Suppressor macrophage (primary cell): ENCODE measurements around the gene KANK4.

Source experiments
- DNase-seq, 4 experiments: peaks; one replicate each; pipeline ENCODE4 v3.0.0-alpha.2; 2020 to 2022

Gene KANK4

GRCh38 chr1:62304515-62304914, 14.7 kb downstream of the KANK4 start:
- no peak for DNase-seq

- DNase-seq: no peak
Measured at GRCh38 chr1:62301726-62302390, 17.4 kb downstream of the KANK4 start.

DNA sequence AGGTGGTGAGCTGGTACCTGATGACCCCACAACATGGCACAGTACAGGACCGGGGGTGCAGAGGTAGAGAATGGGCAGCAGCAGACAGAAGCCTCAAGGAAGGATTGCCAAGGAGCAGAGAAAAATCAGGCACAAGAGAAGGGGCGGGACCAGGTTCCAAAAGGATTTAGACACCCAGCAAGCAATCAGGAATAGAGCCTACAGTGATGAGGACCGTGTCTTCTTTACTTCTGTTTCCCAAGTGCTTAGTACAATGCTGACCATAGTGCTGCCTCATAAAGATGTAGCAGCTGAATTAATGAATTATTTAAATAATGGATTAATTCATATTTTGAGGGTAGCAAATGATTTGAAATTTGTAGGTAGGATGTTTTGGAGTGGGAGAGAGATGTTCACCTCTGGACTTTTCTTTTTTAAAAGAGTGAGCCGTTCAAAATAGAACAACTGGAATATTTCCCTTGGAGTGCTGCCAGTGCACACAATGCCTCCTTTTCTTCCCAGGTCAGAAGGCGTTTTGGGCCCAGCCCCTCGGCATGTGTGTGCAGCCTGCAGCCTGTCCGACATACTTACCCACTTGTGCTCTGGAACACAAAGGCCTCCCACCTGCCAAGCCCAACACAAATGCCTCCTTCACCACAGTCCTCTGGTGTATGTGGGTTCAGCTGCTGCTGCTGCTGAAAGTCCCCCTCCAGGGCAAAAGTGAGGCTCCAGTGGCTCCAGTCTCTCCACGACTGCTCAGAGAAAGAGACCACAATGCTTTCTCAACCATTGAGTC, 19.6 kb downstream of the KANK4 start:
- DNase-seq: no peak

GRCh38 chr1:62295921-62296491, 23.2 kb downstream of the KANK4 start:
- peak; percentile 54 to 89 (median 70) for DNase-seq

- peak; percentile 45 to 67 (median 48) for DNase-seq
Measured at GRCh38 chr1:62294261-62294660, 25.0 kb downstream of the KANK4 start.

- DNase-seq: no peak
Measured at GRCh38 chr1:62288662-62289061, 30.6 kb downstream of the KANK4 start.

GRCh38 chr1:62288224-62288623, 31.0 kb downstream of the KANK4 start:
- no peak for DNase-seq

- DNase-seq: no peak
Measured at GRCh38 chr1:62286786-62287224, 32.4 kb downstream of the KANK4 start.

- DNase-seq: no peak
Measured at GRCh38 chr1:62285984-62286785, 33.0 kb downstream of the KANK4 start.

GRCh38 chr1:62285440-62285839, 33.8 kb downstream of the KANK4 start:
- no peak for DNase-seq

- no peak for DNase-seq
Measured at GRCh38 chr1:62283986-62284385, 35.2 kb downstream of the KANK4 start.

DNA sequence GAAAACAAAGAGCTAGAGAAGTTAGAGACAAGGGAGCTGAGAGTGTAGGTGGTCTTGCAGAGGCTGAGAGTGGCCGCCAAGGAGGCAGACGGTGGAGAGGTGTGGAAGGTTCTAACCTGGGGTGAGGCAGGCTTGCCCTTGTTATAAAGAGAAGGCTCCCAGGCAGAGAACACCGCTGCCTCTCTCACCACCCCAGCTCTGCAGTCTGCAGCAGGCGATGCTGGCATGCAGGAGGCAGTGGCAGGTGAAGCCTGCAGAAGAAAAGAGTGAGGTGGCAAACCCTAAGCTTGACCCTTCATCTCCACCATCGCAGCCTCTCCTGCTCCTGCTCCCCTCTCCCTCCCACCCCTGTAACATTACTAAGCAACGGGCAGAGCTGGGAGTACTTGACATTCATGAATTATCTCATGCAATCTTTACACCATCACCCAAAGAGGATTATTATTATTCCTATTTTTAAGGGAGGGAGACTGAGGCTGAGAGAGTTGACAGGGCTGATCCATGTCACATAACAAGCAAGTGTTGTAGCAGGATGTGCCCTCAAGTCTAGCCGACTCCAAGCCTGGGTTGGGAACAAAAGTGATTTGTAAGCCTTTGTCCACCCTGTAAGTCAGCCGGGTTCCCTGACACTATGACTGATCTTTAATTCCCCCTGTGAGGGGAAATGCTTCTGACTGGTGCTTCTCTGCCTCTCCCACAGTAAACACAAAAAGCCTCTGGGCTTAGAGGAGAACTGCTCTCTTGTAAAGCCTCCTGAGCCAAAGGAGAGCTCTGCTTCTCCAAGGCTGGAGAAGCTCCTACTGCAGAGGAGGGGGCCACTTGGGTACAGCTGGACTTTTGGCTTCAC, 36.1 kb downstream of the KANK4 start:
- no peak for DNase-seq

DNA sequence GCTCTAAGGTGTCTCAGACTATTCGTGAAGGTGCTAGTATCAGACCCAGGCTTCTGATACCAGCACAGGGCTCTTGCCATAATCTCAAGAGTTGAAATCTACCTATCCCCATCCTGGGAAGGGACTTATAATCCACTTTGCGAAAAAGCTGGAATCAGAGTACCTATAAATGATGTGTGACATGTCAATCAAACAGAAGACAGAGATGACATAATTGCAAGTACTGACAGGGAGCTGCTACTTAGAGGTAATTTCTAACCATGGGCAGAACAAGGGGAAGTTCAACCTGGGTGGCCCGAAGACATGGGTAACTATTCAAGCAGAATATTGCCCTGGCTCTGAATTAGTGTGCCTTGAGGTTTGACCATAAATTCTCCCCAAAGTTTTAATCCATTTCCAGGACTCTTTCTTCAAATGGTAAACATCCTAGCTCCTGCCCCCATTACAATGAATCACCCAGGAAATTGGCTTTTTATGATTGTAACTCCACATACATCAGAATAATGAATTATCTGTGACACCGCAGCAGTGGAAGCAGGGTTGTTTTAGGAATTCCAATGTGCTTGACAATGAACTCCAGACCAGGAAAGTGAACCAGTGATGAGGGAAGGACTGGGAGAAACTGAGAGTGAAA, 37.2 kb downstream of the KANK4 start:
- DNase-seq: no peak

DNA sequence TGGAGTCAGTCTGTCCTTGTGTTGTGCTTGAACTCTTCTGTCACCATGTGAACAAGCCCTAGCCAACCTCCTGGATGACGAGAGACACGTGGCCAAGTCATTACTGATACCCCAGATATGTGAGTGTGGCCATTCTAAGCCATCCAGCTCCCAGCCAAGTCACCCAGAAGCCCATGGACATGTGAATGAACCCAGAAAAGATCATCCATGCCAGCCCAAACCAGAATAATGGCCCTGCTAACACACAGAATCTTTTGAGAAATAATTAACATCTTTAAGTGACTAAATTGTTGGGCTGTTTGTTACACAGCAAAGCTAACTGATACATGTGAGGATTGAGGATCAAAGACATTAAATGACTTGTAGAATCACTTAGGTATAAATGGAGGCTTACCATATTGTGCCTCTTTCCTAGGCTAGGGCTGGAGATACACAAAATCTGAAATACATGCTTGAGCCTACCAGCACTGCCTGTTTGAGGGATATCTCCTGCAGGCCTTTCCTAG, 38.2 kb downstream of the KANK4 start:
- no peak for DNase-seq

GRCh38 chr1:62280150-62280549, 39.1 kb downstream of the KANK4 start:
- no peak for DNase-seq

GRCh38 chr1:62276791-62277190, 42.4 kb downstream of the KANK4 start:
- no peak for DNase-seq

DNA sequence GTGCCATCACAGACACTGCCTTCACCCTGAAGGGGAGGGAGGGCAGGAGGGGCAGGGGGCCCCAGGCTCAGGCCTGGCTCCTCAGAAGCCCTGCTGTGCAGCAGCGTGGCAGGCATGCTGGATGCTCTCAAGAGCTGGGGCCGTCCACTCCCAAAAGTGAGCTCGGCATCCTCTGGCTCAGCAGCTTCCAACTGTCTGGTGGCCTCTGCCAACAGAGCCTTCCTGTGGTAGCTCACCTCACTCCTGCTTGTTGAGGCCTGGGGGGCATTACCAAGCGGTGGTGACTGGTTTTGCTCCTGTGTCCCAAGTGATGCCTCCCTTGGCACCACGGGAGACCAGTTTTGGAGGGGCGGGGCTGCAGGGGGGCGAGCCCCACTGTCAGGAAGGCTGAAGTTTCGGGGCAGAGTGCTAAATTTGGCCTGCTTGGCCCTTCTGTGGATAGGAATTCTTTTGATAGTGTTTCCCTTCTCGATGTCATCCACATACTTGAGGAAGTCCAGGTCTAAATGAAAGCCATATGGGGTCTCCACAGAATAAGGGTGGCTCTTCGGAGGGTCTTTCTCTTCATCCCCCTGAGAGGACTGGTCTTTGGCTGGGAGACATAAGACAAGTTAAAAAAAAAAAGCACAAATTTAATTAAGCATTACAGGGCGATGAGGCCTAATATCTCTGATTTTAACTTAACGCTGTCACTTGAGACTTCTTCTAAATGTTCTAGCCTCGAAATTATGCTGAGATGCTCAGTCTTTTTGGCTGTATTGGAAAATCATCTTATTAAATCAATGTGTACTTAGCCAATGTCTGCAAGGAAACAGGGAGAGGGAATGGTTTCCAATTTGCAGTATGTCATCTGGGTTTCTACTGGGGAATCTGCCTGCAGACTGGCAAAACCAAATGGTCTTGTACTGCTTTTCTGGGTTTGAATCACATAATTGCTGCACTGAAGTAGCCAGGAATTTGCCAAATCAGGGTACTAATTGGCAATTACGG, 44.4 kb downstream of the KANK4 start:
- DNase-seq: no peak

- DNase-seq: no peak
Measured at GRCh38 chr1:62273953-62274352, 45.3 kb downstream of the KANK4 start.

DNA sequence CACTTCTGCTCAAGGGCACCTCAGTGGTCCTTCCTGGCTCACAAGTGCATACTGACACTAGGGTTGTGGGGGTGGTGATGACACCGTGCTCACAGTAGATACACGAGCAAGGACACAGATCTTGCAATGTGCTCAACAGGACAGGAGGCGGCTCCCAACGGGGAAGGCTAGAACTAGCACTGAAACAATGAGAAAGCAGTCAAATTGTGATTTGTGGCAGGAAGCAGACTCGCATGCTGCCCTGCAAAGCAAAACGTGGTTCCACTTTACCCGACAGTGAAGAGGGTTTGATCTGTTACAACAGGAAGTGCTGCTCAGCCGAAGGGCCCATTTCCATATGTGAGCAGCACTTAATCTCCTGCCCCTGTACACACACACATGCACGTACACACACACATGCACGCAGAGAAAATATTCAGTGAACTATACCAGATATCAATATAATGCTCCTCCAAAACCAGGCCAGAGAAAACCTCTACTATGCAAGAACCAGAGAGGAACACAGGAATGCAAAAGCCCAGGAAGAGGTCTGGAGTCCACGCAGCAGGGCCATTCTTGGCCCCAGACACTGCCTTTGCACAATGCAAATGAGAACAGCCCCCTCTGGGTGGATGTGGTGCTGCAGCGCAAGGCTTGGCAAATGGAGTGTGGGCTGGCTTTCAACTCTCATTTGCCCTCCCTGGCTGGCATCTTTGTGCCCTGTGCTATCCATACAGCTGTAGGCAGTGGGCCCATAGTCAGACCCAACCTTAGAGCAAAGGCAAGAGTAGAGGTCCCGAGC, 47.1 kb downstream of the KANK4 start:
- DNase-seq: peak; percentile 35 to 76 (median 60)
